A549 (cell line): ENCODE results near the gene RAPGEF5. TPM values are rescaled to one million over a fixed set of nuclear protein-coding genes. Genes with fewer than 3 reads are reported as not detected.

Experiments used
- ATAC-seq, 2 experiments: fragments of 200-7000 bp in 1 of 2; fragments of >200 bp in 1 of 2; cut with Nextera tagmentation in 1 of 2; cut with Tn5 transposase in 1 of 2; 3 replicates each; pipeline versions ENCODE4 v1.8.0 to v1.9.1; 2018 to 2020; ENCODE audit warnings: mild to moderate bottlenecking in 1 of 2, moderate library complexity in 1 of 2
- CTCF ChIA-PET: fragments of 300-600 bp; sonication (Branson Sonifier 250); formaldehyde crosslinking; extraction: SDS; loops from one replicate; lab custom pipeline; 2021; ENCODE audit warnings: antibody characterized with exemption, inconsistent platforms; lab: Yijun Ruan, JAX
- POLR2A ChIA-PET: fragments of 350-600 bp; formaldehyde crosslinking; extraction: SDS; loops from one replicate; lab custom pipeline; 2021; ENCODE audit warnings: antibody characterized with exemption, inconsistent platforms; lab: Yijun Ruan, JAX
- DNase-seq, 2 experiments: peaks; one replicate each; pipeline versions ENCODE4 v3.0.0 to v3.0.0-alpha.2; 2011 to 2016; ENCODE audit warnings: low read depth in 1 of 2, low spot score in 1 of 2
- FAIRE-seq: peaks from 2 replicates; lab custom pipeline; 2011; peaks lifted over from hg19 to GRCh38; lab: Jason Lieb, UNC
- H3K27ac ChIP-seq, 2 experiments: fragments of >200 bp; sonication (Bioruptor Twin); formaldehyde crosslinking; 3 replicates each; pipeline ENCODE4 v1.5.1; 2016 to 2017
- H3K4me1 ChIP-seq: fragments of >200 bp; sonication (Bioruptor Twin); formaldehyde crosslinking; 3 replicates; pipeline ENCODE4 v1.6.1; 2016
- H3K4me2 ChIP-seq: fragments of >200 bp; sonication (Bioruptor Twin); formaldehyde crosslinking; 3 replicates; pipeline ENCODE4 v1.6.1; 2016
- H3K4me3 ChIP-seq: fragments of >200 bp; sonication (Bioruptor Twin); formaldehyde crosslinking; 3 replicates; pipeline ENCODE4 v1.5.1; 2016
- H3K9me3 ChIP-seq: fragments of >200 bp; sonication (Bioruptor Twin); formaldehyde crosslinking; 3 replicates; pipeline ENCODE4 v1.6.1; 2016
- BCL3 ChIP-seq: fragments of >200 bp; sonication (Bioruptor Twin); formaldehyde crosslinking; IDR thresholded peaks from 3 replicates; pipeline ENCODE4 v1.6.1; 2016
- CBX8 ChIP-seq: fragments of 200-600 bp; sonication (generic); IDR thresholded peaks from 2 replicates; pipeline ENCODE4 v1.6.1; 2016
- E2F6 ChIP-seq: IDR thresholded peaks from 2 replicates; pipeline ENCODE4 v1.6.1; 2012; ENCODE audit warnings: low read depth, borderline replicate concordance
- EHMT2 ChIP-seq: fragments of 200-600 bp; sonication (generic); IDR thresholded peaks from 2 replicates; pipeline ENCODE4 v1.6.1; 2016; ENCODE audit warnings: antibody characterized with exemption, low read depth, mild to moderate bottlenecking, moderate library complexity
- ELK1 ChIP-seq: fragments of 150-350 bp; IDR thresholded peaks from 2 replicates; pipeline ENCODE4 v1.6.1; 2014; ENCODE audit warnings: low read depth, mild to moderate bottlenecking, low read length
- EP300 ChIP-seq, 2 experiments: fragments of >200 bp; sonication (Bioruptor Twin); formaldehyde crosslinking; IDR thresholded peaks; 2 replicates in 1 of 2; 3 replicates in 1 of 2; pipeline ENCODE4 v1.6.1; 2016 to 2017
- FOSB ChIP-seq: fragments of 250-450 bp; sonication (Bioruptor Pico); IDR thresholded peaks from 2 replicates; pipeline ENCODE4 v1.5.0; 2020; ENCODE audit warnings: mild to moderate bottlenecking, moderate library complexity
- HES2 ChIP-seq: fragments of >200 bp; sonication (Bioruptor Twin); formaldehyde crosslinking; IDR thresholded peaks from 2 replicates; pipeline ENCODE4 v1.6.1; 2016
- HMGXB4 ChIP-seq: fragments of 250-450 bp; sonication (Bioruptor Pico); IDR thresholded peaks from 2 replicates; pipeline ENCODE4 v1.5.0; 2021; ENCODE audit warnings: mild to moderate bottlenecking, moderate library complexity, borderline replicate concordance
- HOXA7 ChIP-seq: fragments of 250-450 bp; sonication (Bioruptor Pico); IDR thresholded peaks from 2 replicates; pipeline ENCODE4 v1.5.0; 2020; ENCODE audit warnings: mild to moderate bottlenecking, moderate library complexity
- HOXB5 ChIP-seq: fragments of 250-450 bp; sonication (Bioruptor Pico); IDR thresholded peaks from 2 replicates; pipeline ENCODE4 v1.5.0; 2020; ENCODE audit warnings: mild to moderate bottlenecking, moderate library complexity
- JUNB ChIP-seq: fragments of >200 bp; sonication (Bioruptor Twin); formaldehyde crosslinking; IDR thresholded peaks from 2 replicates; pipeline ENCODE4 v1.6.1; 2016
- MAFK ChIP-seq: fragments of 450-650 bp; IDR thresholded peaks from 2 replicates; pipeline ENCODE4 v1.6.1; 2014; ENCODE audit not compliant: partially characterized antibody
- MAX ChIP-seq: IDR thresholded peaks from 2 replicates; pipeline ENCODE4 v1.6.1; 2012
- MYC ChIP-seq: IDR thresholded peaks from 2 replicates; pipeline ENCODE4 v1.6.1; 2012; ENCODE audit warnings: mild to moderate bottlenecking, inconsistent platforms, low read length, improper control_type of control experiment, borderline replicate concordance
- NPAS2 ChIP-seq: fragments of 250-450 bp; sonication (Bioruptor Pico); IDR thresholded peaks from 2 replicates; pipeline ENCODE4 v1.8.0; 2022; ENCODE audit warnings: mild to moderate bottlenecking, moderate library complexity, borderline replicate concordance
- POLR2AphosphoS2 ChIP-seq: conservative IDR thresholded peaks from 2 replicates; pipeline ENCODE4 v1.6.1; 2012; ENCODE audit warnings: low read length, improper control_type of control experiment, inconsistent platforms
- RCOR1 ChIP-seq: fragments of 150-350 bp; IDR thresholded peaks from 2 replicates; pipeline ENCODE4 v1.6.1; 2014; ENCODE audit warnings: antibody characterized with exemption, low read length, low read depth
- RFX5 ChIP-seq: fragments of 450-650 bp; IDR thresholded peaks from 2 replicates; pipeline ENCODE4 v1.7.1; 2014; ENCODE audit warnings: antibody characterized with exemption, mild to moderate bottlenecking, moderate library complexity
- RNF2 ChIP-seq: fragments of 200-600 bp; sonication (generic); IDR thresholded peaks from 2 replicates; pipeline ENCODE4 v1.6.1; 2016; ENCODE audit warnings: low read depth, mild to moderate bottlenecking, antibody characterized with exemption, moderate library complexity, borderline replicate concordance
- SREBF2 ChIP-seq: fragments of 450-650 bp; IDR thresholded peaks from 2 replicates; pipeline ENCODE4 v1.6.1; 2014; ENCODE audit warnings: mild to moderate bottlenecking, moderate library complexity
- TFCP2L1 ChIP-seq: fragments of 250-450 bp; sonication (Bioruptor Pico); IDR thresholded peaks from 2 replicates; pipeline ENCODE4 v1.5.0; 2021; ENCODE audit warnings: mild to moderate bottlenecking
- USF2 ChIP-seq: fragments of 450-650 bp; IDR thresholded peaks from 2 replicates; pipeline ENCODE4 v1.6.1; 2014; ENCODE audit warnings: antibody characterized with exemption
- ZFP36 ChIP-seq: fragments of 450-650 bp; IDR thresholded peaks from 2 replicates; pipeline ENCODE4 v1.6.1; 2014; ENCODE audit warnings: borderline replicate concordance; ENCODE audit not compliant: partially characterized antibody
- ZSCAN20 ChIP-seq: fragments of 250-450 bp; sonication (Bioruptor Pico); IDR thresholded peaks from 2 replicates; pipeline ENCODE4 v1.8.0; 2022; ENCODE audit warnings: mild to moderate bottlenecking, moderate library complexity
- WGBS: methylation state at CpG from one replicate; pipeline ENCODE4 v1.1.6; 2017; ENCODE audit errors: missing lambda C conversion rate; 5-methylcytosine and 5-hydroxymethylcytosine counted together
- polyA plus RNA-seq, 4 experiments: library from polyadenylated mRNA; depleted of rRNA in 3 of 4; stranded (reverse); fragments of >200 nt; fragmentation: RNase III in 1 of 4; extraction: RNeasy Plus Mini Kit Qiagen cat#74134 plus additional on column Dnase treatment in 1 of 4; gene quantifications; 2 replicates in 3 of 4; 3 replicates in 1 of 4; pipeline ENCODE4 v1.2.3, GENCODE V29; 2011 to 2017

Gene RAPGEF5
- polyA plus RNA-seq, 2 of the 4 experiments (the other 2 are of a cell fraction), result 0.03 to 0.14 TPM

GRCh38 chr7:22157552-22157951 lies 199.4 kb downstream of the RAPGEF5 start:
- CTCF ChIA-PET, result interaction anchor here (1.1 to 2.0 kb wide), 2 partner anchors 10 to 47 kb away, joined by 3 to 6 read pairs; no protein-coding TSS in a partner anchor
- no peak for FAIRE-seq
- no peak for ATAC-seq

GRCh38 chr7:22156205-22156604 lies 200.7 kb downstream of the RAPGEF5 start:
- Histone ChIP-seq H3K9me3 (no peaks in the 10 kb centered on the region), H3K27ac (no peak overlapping the region), H3K4me1 (no peaks in the 10 kb centered on the region), H3K4me3 (no peak overlapping the region), H3K4me2 (no peak overlapping the region)
- ChIA-PET POLR2A (no interaction called here), CTCF (interaction anchor here (1.1 kb wide), 1 partner anchor 46 kb away, joined by 3 read pairs; no protein-coding TSS in a partner anchor)
- ATAC-seq (peak; percentile 83 to 90), DNase-seq (peak; percentile 22 to 25), FAIRE-seq (no peak)
- TF ChIP-seq BCL3, result no peak
- TF ChIP-seq NPAS2 (CRISPR knock-in tag), result no peak
- no peak for TF ChIP-seq HES2
- TF ChIP-seq ZFP36, result no peak
- TF ChIP-seq TFCP2L1, result no peak
- no peak for TF ChIP-seq HOXB5
- no peak for TF ChIP-seq ZSCAN20
- TF ChIP-seq RNF2, result no peak
- 4% methylated on average over 4 of the region's 4 CpGs for WGBS

More at GRCh38 chr7:22157552-22157951, 199.4 kb downstream of the RAPGEF5 start:
- WGBS, result 53% methylated on average over 9 of the region's 9 CpGs
- no peak overlapping the region for H3K4me2 ChIP-seq
- no peaks in the 10 kb centered on the region for H3K9me3 ChIP-seq
- no peak for DNase-seq
- H3K4me3 ChIP-seq, result no peak overlapping the region
- H3K4me1 ChIP-seq, result no peaks in the 10 kb centered on the region
- H3K27ac ChIP-seq, result no peak overlapping the region
- TF ChIP-seq E2F6 (no peak), SREBF2 (no peak), MAFK (no peak), MAX (no peak), EP300 (IDR thresholded peaks at IDR 0.05) (no peak), HMGXB4 (CRISPR knock-in tag) (no peak), EHMT2 (no peak), HOXA7 (CRISPR knock-in tag) (no peak), ELK1 (no peak)
- POLR2A ChIA-PET, result no interaction called here

- FAIRE-seq, result no peak
- Histone ChIP-seq H3K4me2 (no peak overlapping the region), H3K4me3 (no peak overlapping the region), H3K4me1 (no peaks in the 10 kb centered on the region), H3K27ac (no peak overlapping the region)
- DNase-seq, result no peak
- no peak for ATAC-seq
- WGBS, result 3% methylated on average over 2 of the region's 2 CpGs
- CTCF ChIA-PET, result interaction anchor here (0.7 kb wide), 1 partner anchor 275 kb away, joined by 3 read pairs; no protein-coding TSS in a partner anchor
- no peak for TF ChIP-seq RNF2
- TF ChIP-seq CBX8, result no peak
- TF ChIP-seq BCL3, result no peak
- no peak for TF ChIP-seq RCOR1
- no peak for TF ChIP-seq POLR2AphosphoS2
- TF ChIP-seq FOSB, result no peak
- TF ChIP-seq JUNB, result no peak
- TF ChIP-seq EHMT2, result no peak
- no peak for TF ChIP-seq ZSCAN20
- no peak for TF ChIP-seq RFX5
- TF ChIP-seq MYC, result no peak
- no peak for TF ChIP-seq HES2
- no peak for TF ChIP-seq ZFP36
- no peak for TF ChIP-seq USF2
- TF ChIP-seq, all 56 proteins: peak for 0
- POLR2A ChIA-PET, result no interaction called here
- H3K9me3 ChIP-seq, result no peaks in the 10 kb centered on the region
Measured at GRCh38 chr7:22154143-22154529, 202.8 kb downstream of the RAPGEF5 start.
